NB4 (cell line): ENCODE data around the gene FAU.
A peak's percentile ranks its signal among the peaks of the same experiment; 100 is the strongest.

Source experiments
- CTCF ChIP-seq: IDR thresholded peaks from one replicate; pipeline ENCODE4 v1.5.1; 2012; ENCODE audit warnings: low read depth, low read length
- POLR2A ChIP-seq: IDR thresholded peaks from 2 replicates; pipeline ENCODE4 v1.6.1; 2011; ENCODE audit warnings: mild to moderate bottlenecking; ENCODE audit not compliant: insufficient read length; ENCODE audit errors: extremely low read depth
- TF ChIP-seq, protein P1 (sequence below): IDR thresholded peaks from 2 replicates; pipeline ENCODE4 v1.6.1; 2011; ENCODE audit warnings: low read depth, low read length

DNA sequence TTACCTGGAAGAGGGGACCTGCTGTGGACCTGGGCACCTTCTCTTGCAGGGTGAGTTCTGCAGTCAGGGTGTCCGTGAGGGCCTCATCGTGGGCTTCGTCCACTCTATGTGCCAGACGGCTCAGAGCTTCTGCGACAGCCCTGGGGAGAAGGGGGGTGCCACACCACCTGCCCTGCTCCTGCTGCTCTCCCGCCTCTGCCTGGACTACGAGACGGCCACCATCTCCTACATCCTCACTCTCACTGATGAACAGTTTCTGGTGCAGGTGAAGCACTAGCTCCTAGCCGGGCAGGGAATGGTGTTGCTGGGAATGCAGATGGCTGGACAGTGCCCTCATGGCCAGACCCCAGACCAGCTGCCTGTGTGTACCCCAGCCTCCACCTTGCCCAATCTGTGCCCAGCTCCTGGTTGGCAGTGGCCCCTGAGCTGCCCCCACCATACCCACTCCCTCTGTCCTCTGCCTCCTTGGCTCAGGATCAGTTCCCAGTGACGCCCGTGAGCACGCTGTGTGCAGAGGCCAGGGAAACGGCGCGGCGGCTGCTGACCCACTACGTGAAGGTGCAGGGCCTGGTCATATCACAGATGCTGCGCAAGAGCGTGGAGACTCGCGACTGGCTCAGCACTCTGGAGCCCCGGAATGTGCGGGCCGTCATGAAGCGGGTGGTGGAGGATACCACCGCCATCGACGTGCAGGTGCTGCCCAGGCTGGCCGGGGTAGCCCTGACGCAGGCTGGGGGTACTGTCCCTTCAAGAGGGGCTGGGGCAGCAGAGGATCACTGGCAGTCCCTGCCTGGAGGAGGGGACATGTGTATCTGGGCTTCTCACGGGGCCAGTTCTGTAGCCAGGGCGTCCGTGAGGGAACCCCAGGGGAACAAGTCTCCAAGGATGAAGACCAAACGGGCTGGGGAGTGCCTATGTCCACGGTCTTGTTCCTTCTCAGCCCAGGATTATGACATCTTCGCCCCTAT, 12.4 kb downstream of the FAU start:
- TF ChIP-seq CTCF (no peak), POLR2A (peak; percentile 2)
- TF ChIP-seq, protein P1, sequence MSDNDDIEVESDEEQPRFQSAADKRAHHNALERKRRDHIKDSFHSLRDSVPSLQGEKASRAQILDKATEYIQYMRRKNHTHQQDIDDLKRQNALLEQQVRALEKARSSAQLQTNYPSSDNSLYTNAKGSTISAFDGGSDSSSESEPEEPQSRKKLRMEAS: no peak
